ENCODE results near the gene LMAN1.

The LMAN1 gene

GRCh38 chr18:59301929-59302328 is 57.1 kb downstream of the LMAN1 start:
- DNase-seq, result no peak

GRCh38 chr18:59300676-59301285 is 58.3 kb downstream of the LMAN1 start:
- DNase-seq, result no peak

- DNase-seq, result no peak
These were observed 60.2 kb downstream of the LMAN1 start for GRCh38 chr18:59298871-59299270.

GRCh38 chr18:59293317-59293716 is 65.7 kb downstream of the LMAN1 start:
- no peak for DNase-seq

- no peak for DNase-seq
These were observed 72.7 kb downstream of the LMAN1 start for GRCh38 chr18:59286341-59286740.

GRCh38 chr18:59282341-59282740 is 76.7 kb downstream of the LMAN1 start:
- no peak for DNase-seq

- DNase-seq, result no peak
These were observed 79.3 kb downstream of the LMAN1 start for GRCh38 chr18:59279722-59280121.

GRCh38 chr18:59279193-59279592 is 79.9 kb downstream of the LMAN1 start:
- no peak for DNase-seq

GRCh38 chr18:59278793-59279192 is 80.3 kb downstream of the LMAN1 start:
- no peak for DNase-seq
